ENCODE results near the gene NOL4L.

DNA sequence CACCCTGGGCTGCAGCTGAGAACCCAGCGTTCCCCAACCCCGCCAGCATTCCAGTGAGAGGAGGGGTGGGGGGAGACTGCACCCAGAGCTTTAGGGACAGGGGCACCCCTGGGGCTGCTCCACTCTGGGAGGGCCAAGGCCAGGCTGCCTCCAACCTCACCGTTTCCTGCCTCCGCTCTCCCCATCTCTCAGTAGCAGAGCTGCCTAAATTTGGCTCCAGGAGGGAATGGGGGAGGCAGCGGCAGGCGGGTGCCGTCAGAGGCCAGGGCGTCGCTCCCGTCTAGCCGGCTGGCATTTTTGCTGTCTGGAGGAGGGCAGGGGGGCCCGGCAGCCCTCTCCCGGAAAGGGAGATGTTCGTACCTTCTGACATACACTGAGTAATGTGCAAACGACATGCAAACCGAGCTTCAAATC lies 46.6 kb downstream of the NOL4L start:
- TF ChIP-seq, protein P1, sequence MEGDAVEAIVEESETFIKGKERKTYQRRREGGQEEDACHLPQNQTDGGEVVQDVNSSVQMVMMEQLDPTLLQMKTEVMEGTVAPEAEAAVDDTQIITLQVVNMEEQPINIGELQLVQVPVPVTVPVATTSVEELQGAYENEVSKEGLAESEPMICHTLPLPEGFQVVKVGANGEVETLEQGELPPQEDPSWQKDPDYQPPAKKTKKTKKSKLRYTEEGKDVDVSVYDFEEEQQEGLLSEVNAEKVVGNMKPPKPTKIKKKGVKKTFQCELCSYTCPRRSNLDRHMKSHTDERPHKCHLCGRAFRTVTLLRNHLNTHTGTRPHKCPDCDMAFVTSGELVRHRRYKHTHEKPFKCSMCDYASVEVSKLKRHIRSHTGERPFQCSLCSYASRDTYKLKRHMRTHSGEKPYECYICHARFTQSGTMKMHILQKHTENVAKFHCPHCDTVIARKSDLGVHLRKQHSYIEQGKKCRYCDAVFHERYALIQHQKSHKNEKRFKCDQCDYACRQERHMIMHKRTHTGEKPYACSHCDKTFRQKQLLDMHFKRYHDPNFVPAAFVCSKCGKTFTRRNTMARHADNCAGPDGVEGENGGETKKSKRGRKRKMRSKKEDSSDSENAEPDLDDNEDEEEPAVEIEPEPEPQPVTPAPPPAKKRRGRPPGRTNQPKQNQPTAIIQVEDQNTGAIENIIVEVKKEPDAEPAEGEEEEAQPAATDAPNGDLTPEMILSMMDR (conservative IDR thresholded peaks at IDR 0.05) = no peak
- TF ChIP-seq EZH2 (IDR thresholded peaks at IDR 0.05; ENCODE audit: low read depth) = no peak
